HG03108 (cell line): Measurements from ENCODE around the gene C5orf22.
"Not testable (repeated sequence)": the region's sequence is repeated elsewhere in the genome, so short reads cannot be mapped to it uniquely, and the experiment has no call there.

Experiments
- ATAC-seq: cut with Tn5 transposase; IDR thresholded peaks from one replicate; pipeline ENCODE4 v1.9.1; 2021; ENCODE audit warnings: moderate library complexity; ENCODE audit not compliant: unreplicated experiment

C5orf22 gene

GRCh38 chr5:31551878-31552277 is 19.8 kb downstream of the C5orf22 start:
- ATAC-seq, result no peak

GRCh38 chr5:31553863-31554262 is 21.8 kb downstream of the C5orf22 start:
- no peak for ATAC-seq

- ATAC-seq, result no peak
Measured at GRCh38 chr5:31554552-31554951, 22.5 kb downstream of the C5orf22 start.

- ATAC-seq, result no peak
Measured at GRCh38 chr5:31556461-31556860, 24.4 kb downstream of the C5orf22 start.

- ATAC-seq, result no peak
Measured at GRCh38 chr5:31559942-31560341, 27.8 kb downstream of the C5orf22 start.

- no peak for ATAC-seq
Measured at GRCh38 chr5:31561946-31562345, 29.8 kb downstream of the C5orf22 start.

GRCh38 chr5:31563216-31563615 is 31.1 kb downstream of the C5orf22 start:
- no peak for ATAC-seq

GRCh38 chr5:31566362-31566761 is 34.3 kb downstream of the C5orf22 start:
- ATAC-seq, result not testable (repeated sequence)

GRCh38 chr5:31568302-31568835 is 36.3 kb downstream of the C5orf22 start:
- no peak for ATAC-seq

GRCh38 chr5:31569068-31569467 is 37.0 kb downstream of the C5orf22 start:
- no peak for ATAC-seq

- no peak for ATAC-seq
Measured at GRCh38 chr5:31573494-31574142, 41.5 kb downstream of the C5orf22 start.

- ATAC-seq, result no peak
Measured at GRCh38 chr5:31574772-31575171, 42.7 kb downstream of the C5orf22 start.

GRCh38 chr5:31577438-31577837 is 45.3 kb downstream of the C5orf22 start:
- no peak for ATAC-seq

- ATAC-seq, result no peak
Measured at GRCh38 chr5:31579558-31579957, 47.5 kb downstream of the C5orf22 start.

GRCh38 chr5:31581498-31582099 is 49.5 kb downstream of the C5orf22 start:
- no peak for ATAC-seq

GRCh38 chr5:31583129-31583528 is 51.0 kb downstream of the C5orf22 start:
- ATAC-seq, result no peak

- no peak for ATAC-seq
Measured at GRCh38 chr5:31585166-31585894, 53.2 kb downstream of the C5orf22 start.

GRCh38 chr5:31585895-31586270 is 53.8 kb downstream of the C5orf22 start:
- ATAC-seq, result no peak

GRCh38 chr5:31587546-31587945 is 55.4 kb downstream of the C5orf22 start:
- ATAC-seq, result no peak

GRCh38 chr5:31593665-31594064 is 61.6 kb downstream of the C5orf22 start:
- ATAC-seq, result no peak

- ATAC-seq, result no peak
Measured at GRCh38 chr5:31596354-31596753, 64.3 kb downstream of the C5orf22 start.
